DLD1 (cell line): ENCODE measurements around the gene WFDC12.

Experiments
- in situ Hi-C: cut with HindIII; loops from 2 replicates; pipeline ENCODE4 v1.10.0; 2017; ENCODE audit warnings: low sequenced_read_pairs

Gene WFDC12

GRCh38 chr20:45115829-45116228, 8.4 kb downstream of the WFDC12 start:
- in situ Hi-C loops: no loop called here

- in situ Hi-C loops: no loop called here
Measured at GRCh38 chr20:45115386-45115774, 8.9 kb downstream of the WFDC12 start.

GRCh38 chr20:45114465-45115385, 9.5 kb downstream of the WFDC12 start, which contains the start of gene WFDC5:
WFDC5 (minus strand) TSS chr20:45115174; CDS start chr20:45115083, 91 bp downstream.
- in situ Hi-C loops: no loop called here

GRCh38 chr20:45113865-45114264, 10.4 kb downstream of the WFDC12 start:
- in situ Hi-C loops: no loop called here

GRCh38 chr20:45112754-45113153, 11.5 kb downstream of the WFDC12 start:
- in situ Hi-C loops: no loop called here

GRCh38 chr20:45111799-45112471, 12.3 kb downstream of the WFDC12 start:
- in situ Hi-C loops: no loop called here

GRCh38 chr20:45111285-45111684, 13.0 kb downstream of the WFDC12 start:
- in situ Hi-C loops: no loop called here

- in situ Hi-C loops: no loop called here
Measured at GRCh38 chr20:45110301-45110700, 14.0 kb downstream of the WFDC12 start.

GRCh38 chr20:45109634-45110033, 14.6 kb downstream of the WFDC12 start:
- in situ Hi-C loops: no loop called here

GRCh38 chr20:45105317-45105716, 18.9 kb downstream of the WFDC12 start:
- in situ Hi-C loops: no loop called here

- in situ Hi-C loops: no loop called here
Measured at GRCh38 chr20:45104786-45105185, 19.5 kb downstream of the WFDC12 start.

- in situ Hi-C loops: no loop called here
Measured at GRCh38 chr20:45103072-45103471, 21.2 kb downstream of the WFDC12 start.

GRCh38 chr20:45101333-45101850, 22.9 kb downstream of the WFDC12 start:
- in situ Hi-C loops: no loop called here

GRCh38 chr20:45100563-45101245, 23.6 kb downstream of the WFDC12 start, which contains the start of gene KCNS1:
KCNS1 (minus strand) TSS chr20:45101127; CDS start chr20:45099236, 1,891 bp downstream.
- in situ Hi-C loops: no loop called here

GRCh38 chr20:45098103-45098773, 26.0 kb downstream of the WFDC12 start:
- in situ Hi-C loops: no loop called here

GRCh38 chr20:45097485-45098102, 26.7 kb downstream of the WFDC12 start:
- in situ Hi-C loops: no loop called here

- in situ Hi-C loops: no loop called here
Measured at GRCh38 chr20:45096781-45097180, 27.5 kb downstream of the WFDC12 start.

GRCh38 chr20:45095805-45096238, 28.4 kb downstream of the WFDC12 start:
- in situ Hi-C loops: no loop called here

GRCh38 chr20:45094864-45095574, 29.2 kb downstream of the WFDC12 start:
- in situ Hi-C loops: no loop called here
